SIG-M5 treated with dmso at 0.1 percent for 504 hours (cell line): Measurements from ENCODE around the gene CHPT1.

Experiments
- DNase-seq: peaks from one replicate; lab custom pipeline; 2025; ENCODE audit not compliant: unreplicated experiment; lab: John Stamatoyannopoulos, UW

The CHPT1 gene

GRCh38 chr12:101761350-101761749 is 63.9 kb downstream of the CHPT1 start:
- DNase-seq, result no peak

- DNase-seq, result no peak
These were observed 64.3 kb downstream of the CHPT1 start for GRCh38 chr12:101761781-101762180.

- peak; percentile 25 for DNase-seq
These were observed 65.9 kb downstream of the CHPT1 start for GRCh38 chr12:101763246-101763931.

DNA sequence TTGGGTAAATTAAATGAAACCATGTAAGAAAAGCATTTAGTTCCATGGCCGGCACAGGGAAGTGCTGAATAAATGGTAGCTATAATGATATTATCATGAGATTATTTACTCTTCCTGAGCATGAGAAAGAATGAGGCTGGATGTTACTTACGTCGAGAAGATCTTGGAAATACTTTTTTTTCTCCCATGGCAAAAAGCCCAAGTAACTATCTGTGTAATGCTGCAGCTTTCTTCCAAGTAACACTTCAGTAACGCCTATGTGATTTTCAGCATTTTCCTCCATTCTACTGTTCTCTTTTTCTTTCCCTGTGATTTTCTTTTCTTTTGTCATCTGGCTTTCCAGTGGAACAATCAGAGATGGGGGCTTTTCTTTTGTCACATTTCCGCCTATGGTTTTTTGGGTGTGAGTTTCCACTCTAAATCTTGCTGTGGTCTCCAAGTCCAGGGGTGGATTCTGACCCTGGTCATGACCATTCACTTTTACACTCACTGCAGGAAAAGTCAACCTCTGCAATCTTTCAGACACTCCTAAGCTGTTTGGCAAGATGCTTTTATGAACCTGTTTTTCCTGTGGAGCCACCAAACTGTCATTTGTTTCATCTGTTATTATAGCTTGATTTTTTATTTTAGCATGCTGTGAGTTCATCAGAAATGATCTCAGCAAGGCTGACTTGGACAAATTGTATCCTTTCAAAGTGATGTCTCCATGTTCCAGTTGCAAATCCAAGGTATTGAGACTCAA is 66.8 kb downstream of the CHPT1 start:
- peak; percentile 11 for DNase-seq

GRCh38 chr12:101767537-101767936 is 70.1 kb downstream of the CHPT1 start:
- DNase-seq, result no peak

DNA sequence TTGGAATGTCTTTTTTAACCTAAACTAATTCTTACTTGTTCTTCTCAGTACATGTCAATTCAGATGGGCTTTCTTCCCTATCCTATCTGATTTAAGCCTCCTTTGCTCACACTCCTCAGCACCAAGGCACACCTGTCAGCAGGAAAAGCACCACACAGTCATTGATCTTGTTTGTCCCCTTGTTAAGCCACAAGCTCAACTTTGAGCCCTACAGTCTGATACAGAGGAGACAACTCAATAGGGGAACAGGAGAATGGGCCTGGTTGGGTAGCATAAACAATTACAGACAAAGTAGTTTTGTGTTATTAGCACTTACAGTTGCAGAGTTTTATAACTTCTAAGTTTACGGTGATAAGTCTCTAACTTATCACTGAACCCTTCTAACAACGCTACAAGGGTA is 71.3 kb downstream of the CHPT1 start:
- DNase-seq, result no peak

GRCh38 chr12:101769865-101770264 is 72.4 kb downstream of the CHPT1 start:
- DNase-seq, result no peak

DNA sequence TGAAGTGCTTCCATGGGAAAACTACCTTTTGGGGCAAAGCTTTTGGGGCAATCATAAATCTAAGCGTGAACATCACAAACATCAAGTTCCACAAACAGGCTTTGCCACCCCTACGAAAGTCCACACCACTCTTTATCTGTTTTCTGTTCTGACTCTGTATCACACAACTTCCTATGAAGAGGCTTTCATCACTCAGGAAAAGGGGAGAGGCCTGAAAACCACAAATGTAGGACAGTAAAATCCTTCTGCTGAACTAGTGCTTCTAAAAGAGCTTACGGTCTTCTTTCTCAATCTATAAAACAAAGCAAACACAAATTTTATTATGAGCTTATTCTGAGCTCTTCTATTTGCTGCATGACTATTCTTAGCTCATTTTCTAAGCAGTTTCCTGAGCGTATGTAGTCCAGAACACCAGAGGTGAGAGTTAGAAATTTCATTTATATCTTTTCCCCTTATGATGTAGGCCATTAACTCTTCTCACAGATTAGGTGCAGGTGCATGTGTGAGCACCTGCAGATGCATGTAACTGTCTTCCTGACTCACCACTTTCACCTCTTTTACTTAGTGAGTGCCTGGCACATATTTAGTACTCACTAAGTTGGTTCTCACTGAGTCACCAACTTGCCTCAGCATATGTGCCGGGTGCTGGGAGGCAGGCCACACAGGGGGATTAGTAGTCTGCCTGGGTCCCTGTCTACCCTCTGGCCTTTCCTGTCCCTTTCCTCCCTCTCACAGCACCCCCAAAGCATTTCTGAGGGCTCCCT is 74.8 kb downstream of the CHPT1 start:
- peak; percentile 90 for DNase-seq

DNA sequence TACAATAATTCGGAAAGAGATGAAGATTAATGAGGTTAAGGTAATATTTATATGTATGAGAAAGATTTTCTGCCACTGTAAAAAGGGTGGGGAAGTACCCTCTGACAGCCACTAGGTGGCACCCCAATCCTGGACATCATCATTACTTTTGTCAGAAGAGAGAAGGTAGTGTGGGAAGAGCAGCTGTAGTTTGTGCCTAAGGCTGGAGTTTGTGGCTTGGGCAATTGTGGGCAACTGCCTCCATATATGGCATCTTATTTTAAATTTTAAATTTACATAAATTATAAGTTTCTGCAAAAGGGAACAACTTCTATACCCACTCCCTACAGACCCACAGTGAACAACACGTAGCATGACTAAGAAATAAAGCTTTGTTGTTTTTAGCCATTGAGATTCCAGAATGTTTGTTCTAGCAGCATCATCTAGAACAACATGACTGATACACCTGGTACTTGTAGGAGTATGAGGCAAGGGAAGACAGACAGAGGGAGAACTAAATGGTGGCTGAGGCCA is 76.3 kb downstream of the CHPT1 start:
- DNase-seq, result peak; percentile 81

DNA sequence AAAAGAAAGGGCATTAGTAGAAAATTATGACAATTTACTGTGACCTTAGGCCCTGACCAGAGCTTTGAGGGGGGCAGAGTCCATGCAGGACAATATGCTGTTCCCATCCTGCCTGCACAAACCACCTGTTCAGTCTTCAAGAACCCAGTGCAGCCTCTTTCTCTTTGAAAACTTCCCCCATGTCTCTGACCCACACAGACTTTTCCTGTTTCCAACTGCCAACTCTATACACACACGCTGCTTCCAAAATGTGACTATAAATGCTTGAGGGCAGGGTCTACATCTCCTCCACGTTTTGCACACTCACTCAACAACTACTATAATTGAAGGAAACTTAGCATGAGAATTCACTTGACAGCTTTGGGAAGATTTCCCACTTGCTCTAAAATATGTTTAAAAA is 78.4 kb downstream of the CHPT1 start:
- no peak for DNase-seq

DNA sequence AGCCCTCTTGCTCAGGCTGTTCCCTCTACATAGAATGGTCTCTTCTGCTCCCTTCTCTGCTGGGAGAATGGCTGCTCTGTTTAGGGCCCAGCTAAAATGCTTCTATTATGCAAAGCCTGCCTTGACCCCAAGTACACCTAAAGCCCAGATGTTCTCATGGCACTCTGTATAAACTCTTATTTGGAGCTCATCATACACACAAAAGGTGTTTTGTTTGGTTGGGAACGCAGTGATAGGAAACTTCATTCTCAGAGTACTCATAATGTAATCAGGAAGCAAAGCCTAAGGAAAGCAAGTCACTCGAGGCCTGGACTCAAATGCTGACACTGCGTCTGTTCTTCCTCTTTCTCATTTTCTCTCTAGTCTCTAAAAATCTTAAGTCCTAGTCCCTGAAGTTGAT is 80.0 kb downstream of the CHPT1 start:
- DNase-seq, result no peak

DNA sequence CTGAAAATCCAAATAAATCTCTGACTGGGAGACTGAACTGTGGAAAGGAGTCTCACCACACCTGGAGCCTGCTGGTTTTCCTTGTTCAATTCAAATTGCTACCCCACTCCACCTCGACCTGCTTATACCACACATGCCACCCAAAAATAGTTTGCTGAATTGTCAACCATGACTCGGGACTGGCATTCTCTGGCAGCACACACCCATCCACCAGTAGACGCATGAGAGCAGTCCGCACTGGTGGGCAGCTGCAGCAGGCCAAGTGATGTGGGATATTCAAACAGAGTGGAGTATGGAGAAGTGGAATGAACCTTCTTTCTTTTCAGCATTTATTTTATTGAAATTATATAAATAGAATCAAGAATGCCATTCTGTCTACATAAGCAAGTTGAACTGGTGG is 80.5 kb downstream of the CHPT1 start:
- no peak for DNase-seq
